Keratinocyte (primary cell): ENCODE data around the gene DNAJC18. TPM values are rescaled to one million over a fixed set of nuclear protein-coding genes. Genes with fewer than 3 reads are reported as not detected.

ENCODE experiments used
- DNase-seq: peaks from one replicate; pipeline ENCODE4 v3.0.0-alpha.2; 2011; ENCODE audit warnings: low read depth, missing footprints, low spot score
- FAIRE-seq: peaks from 2 replicates; lab custom pipeline; 2011; peaks lifted over from hg19 to GRCh38; lab: Jason Lieb, UNC
- H2AFZ ChIP-seq: 2 replicates; pipeline ENCODE4 v1.6.0; 2012; ENCODE audit warnings: low read length, control low read depth, inconsistent platforms; ENCODE audit not compliant: control insufficient read depth
- H3K27ac ChIP-seq: 2 replicates; pipeline ENCODE4 v1.5.1; 2011; ENCODE audit warnings: low read length; ENCODE audit not compliant: control insufficient read depth, insufficient read depth
- H3K27me3 ChIP-seq: 3 replicates; pipeline ENCODE4 v1.6.0; 2011; ENCODE audit warnings: low read length; ENCODE audit not compliant: control insufficient read depth, insufficient read depth; ENCODE audit errors: extremely low read depth
- H3K36me3 ChIP-seq, 2 experiments: 2 replicates in 1 of 2; 3 replicates in 1 of 2; pipeline ENCODE4 v1.5.1; 2011; ENCODE audit warnings: low read length in 2 of 2, mild to moderate bottlenecking in 1 of 2; ENCODE audit not compliant: control insufficient read depth in 2 of 2, insufficient read depth in 2 of 2; ENCODE audit errors: extremely low read depth in 1 of 2
- H3K4me1 ChIP-seq: 3 replicates; pipeline ENCODE4 v1.5.1; 2011; ENCODE audit warnings: low read length; ENCODE audit not compliant: control insufficient read depth, insufficient read depth; ENCODE audit errors: extremely low read depth
- H3K4me2 ChIP-seq: 3 replicates; pipeline ENCODE4 v1.6.0; 2011; ENCODE audit warnings: low read depth, low read length; ENCODE audit not compliant: control insufficient read depth, insufficient read depth; ENCODE audit errors: extremely low read depth
- H3K4me3 ChIP-seq, 3 experiments: fragments of 200-600 bp in 1 of 3; sonication (generic) in 1 of 3; 2 replicates in 2 of 3; 3 replicates in 1 of 3; pipeline ENCODE4 v1.5.1; 2011 to 2016; ENCODE audit warnings: low read length in 3 of 3, mild to moderate bottlenecking in 3 of 3, control low read depth in 2 of 3, inconsistent platforms in 1 of 3, low read depth in 1 of 3, mixed read lengths in 1 of 3, mixed run types in 1 of 3, moderate library complexity in 1 of 3; ENCODE audit not compliant: control insufficient read depth in 2 of 3, insufficient read depth in 2 of 3; ENCODE audit errors: extremely low read depth in 1 of 3
- H3K79me2 ChIP-seq: 2 replicates; pipeline ENCODE4 v1.6.0; 2012; ENCODE audit warnings: low read length; ENCODE audit not compliant: control insufficient read depth, insufficient read depth
- H3K9ac ChIP-seq: 3 replicates; pipeline ENCODE4 v1.6.0; 2011; ENCODE audit warnings: low read length; ENCODE audit not compliant: control insufficient read depth, insufficient read depth; ENCODE audit errors: extremely low read depth
- H3K9me1 ChIP-seq: 3 replicates; pipeline ENCODE4 v1.6.0; 2011; ENCODE audit warnings: low read length; ENCODE audit not compliant: control insufficient read depth, insufficient read depth; ENCODE audit errors: extremely low read depth
- H3K9me3 ChIP-seq: 2 replicates; pipeline ENCODE4 v1.5.1; 2012; ENCODE audit warnings: low read depth, low read length; ENCODE audit not compliant: control insufficient read depth
- H4K20me1 ChIP-seq: 3 replicates; pipeline ENCODE4 v1.6.0; 2011; ENCODE audit warnings: low read length; ENCODE audit not compliant: control insufficient read depth, insufficient read depth; ENCODE audit errors: extremely low read depth
- EZH2 ChIP-seq: IDR thresholded peaks from one replicate; pipeline ENCODE4 v1.6.1; 2012; ENCODE audit warnings: inconsistent platforms, mild to moderate bottlenecking, low read length, moderate library complexity
- dilution Hi-C: fragments of 300-500 bp; cut with MboI; formaldehyde crosslinking; loops from one replicate; pipeline ENCODE4 v1.7.0; 2020; ENCODE audit warnings: low sequenced_read_pairs; ENCODE audit not compliant: extremely low pct_ligation_motif_present
- polyA plus RNA-seq, 5 experiments: library from polyadenylated mRNA; depleted of rRNA in 3 of 5; stranded (reverse) in 3 of 5; stranded (forward) in 1 of 5; unstranded in 1 of 5; fragments of >200 nt; gene quantifications; 1 replicate in 1 of 5; 2 replicates in 3 of 5; 3 replicates in 1 of 5; pipeline versions ENCODE4 v1.2.1 to v1.2.3, GENCODE V29; 2011 to 2012; ENCODE audit warnings: missing spikeins in 2 of 5, low read depth in 1 of 5, low replicate concordance in 1 of 5
- TF ChIP-seq, protein P1 (sequence below), 3 experiments: IDR thresholded peaks in 1 of 3; conservative IDR thresholded peaks in 1 of 3; optimal IDR thresholded peaks in 1 of 3; 2 replicates in 2 of 3; 3 replicates in 1 of 3; pipeline versions ENCODE3 to v1.5.1; 2011; ENCODE audit warnings: low read length in 3 of 3, mild to moderate bottlenecking in 3 of 3, moderate library complexity in 2 of 3, control low read depth in 1 of 3, inconsistent platforms in 1 of 3; ENCODE audit not compliant: insufficient read depth in 2 of 3; ENCODE audit errors: extremely low read depth in 1 of 3

Gene DNAJC18
- polyA plus RNA-seq, 1 donor (not counting 4 experiments of a cell fraction or from before 2014, with no cell fraction given), result 6.6 TPM

DNA sequence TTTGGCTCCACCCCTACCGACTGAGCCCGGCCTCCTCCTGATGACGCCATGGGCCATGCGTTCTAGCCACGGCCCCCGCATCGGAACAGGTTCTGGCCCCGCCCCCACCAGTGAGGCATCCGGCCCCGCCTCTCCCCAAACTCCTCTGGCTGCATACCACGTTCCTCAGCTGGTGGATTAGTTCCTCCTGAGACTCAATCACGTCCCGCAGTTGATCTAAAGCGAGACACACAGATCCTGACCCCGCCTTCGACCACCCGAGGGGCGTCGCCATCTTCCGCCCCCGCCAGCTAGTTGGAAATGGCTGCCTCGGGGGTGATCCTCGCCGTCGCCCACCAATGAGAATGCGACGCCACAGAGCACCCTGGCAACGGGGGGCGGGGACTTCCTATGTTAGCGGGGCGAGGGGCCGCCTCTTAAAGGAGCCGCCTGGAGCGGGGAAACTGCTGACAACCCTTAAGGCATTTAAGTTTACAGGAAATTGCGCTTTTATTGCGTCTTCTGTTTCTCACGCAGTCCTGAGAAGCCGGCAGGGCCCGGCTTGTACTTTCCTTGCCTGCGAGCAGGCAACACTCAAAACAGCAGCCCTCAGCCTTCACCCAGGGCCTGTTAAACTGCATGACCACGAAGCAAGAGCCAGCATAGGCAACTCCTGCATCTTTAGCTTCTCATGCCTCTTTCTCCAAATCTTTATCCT, 35.4 kb downstream of the DNAJC18 start, which contains the start of gene SPATA24:
TSS of gene SPATA24 (minus strand) at position 303 of the 697 bp plus-strand sequence. CDS start at position 274, 29 bp downstream.
- H3K4me1 ChIP-seq, result peaks cover 14% of the 10 kb centered on the region
- peak within 1 kb of the TSS; percentile 91 for H3K9ac ChIP-seq
- no peaks in the 10 kb centered on the region for H3K9me3 ChIP-seq
- dilution Hi-C loops, result no loop called here
- peaks cover 0 to 1% of the 10 kb centered on the region in 2 experiments for H3K36me3 ChIP-seq
- peak within 1 kb of the TSS; percentile 98 for H3K4me2 ChIP-seq
- H4K20me1 ChIP-seq, result no peaks in the 10 kb centered on the region
- FAIRE-seq (peak; percentile 58), DNase-seq (peak; percentile 85)
- no peaks in the 10 kb centered on the region for H3K9me1 ChIP-seq
- no peaks in the 10 kb centered on the region for H3K27me3 ChIP-seq
- peak within 1 kb of the TSS; percentile 96 for H2AFZ ChIP-seq
- TF ChIP-seq, protein P1, sequence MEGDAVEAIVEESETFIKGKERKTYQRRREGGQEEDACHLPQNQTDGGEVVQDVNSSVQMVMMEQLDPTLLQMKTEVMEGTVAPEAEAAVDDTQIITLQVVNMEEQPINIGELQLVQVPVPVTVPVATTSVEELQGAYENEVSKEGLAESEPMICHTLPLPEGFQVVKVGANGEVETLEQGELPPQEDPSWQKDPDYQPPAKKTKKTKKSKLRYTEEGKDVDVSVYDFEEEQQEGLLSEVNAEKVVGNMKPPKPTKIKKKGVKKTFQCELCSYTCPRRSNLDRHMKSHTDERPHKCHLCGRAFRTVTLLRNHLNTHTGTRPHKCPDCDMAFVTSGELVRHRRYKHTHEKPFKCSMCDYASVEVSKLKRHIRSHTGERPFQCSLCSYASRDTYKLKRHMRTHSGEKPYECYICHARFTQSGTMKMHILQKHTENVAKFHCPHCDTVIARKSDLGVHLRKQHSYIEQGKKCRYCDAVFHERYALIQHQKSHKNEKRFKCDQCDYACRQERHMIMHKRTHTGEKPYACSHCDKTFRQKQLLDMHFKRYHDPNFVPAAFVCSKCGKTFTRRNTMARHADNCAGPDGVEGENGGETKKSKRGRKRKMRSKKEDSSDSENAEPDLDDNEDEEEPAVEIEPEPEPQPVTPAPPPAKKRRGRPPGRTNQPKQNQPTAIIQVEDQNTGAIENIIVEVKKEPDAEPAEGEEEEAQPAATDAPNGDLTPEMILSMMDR (optimal IDR thresholded peaks at IDR 0.05 in 1 of 3, IDR thresholded peaks at IDR 0.05 in 1 of 3, conservative IDR thresholded peaks at IDR 0.05 in 1 of 3; ENCODE audit: extremely low read depth in 1 of 3, insufficient read depth in 2 of 3, low read length in 3 of 3), result no peak
- TF ChIP-seq EZH2, result no peak
- H3K4me3 ChIP-seq, result peak within 1 kb of the TSS; percentile 59 to 86 (median 81)
- no peaks in the 10 kb centered on the region for H3K79me2 ChIP-seq
- H3K27ac ChIP-seq, result peak within 1 kb of the TSS; percentile 92

DNA sequence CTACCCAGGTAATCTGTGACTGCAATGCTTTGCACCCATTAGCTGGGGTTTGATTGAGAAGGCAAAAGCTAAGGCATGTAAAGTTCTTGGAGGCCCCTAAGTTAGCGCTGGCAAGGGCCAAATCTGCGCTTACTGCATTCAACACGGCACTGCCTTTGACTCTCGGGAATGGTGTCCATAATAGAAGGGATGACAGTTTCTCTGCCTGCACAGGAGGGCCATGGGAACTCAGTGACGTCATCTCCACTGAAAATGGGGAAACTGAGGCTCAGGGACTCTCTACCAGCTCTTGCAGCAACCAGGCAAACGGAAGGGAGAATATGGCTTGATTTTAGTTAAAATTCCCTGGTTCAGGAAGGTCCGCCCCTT, 35.9 kb downstream of the DNAJC18 start:
- Histone ChIP-seq H4K20me1 (no peaks in the 10 kb centered on the region), H3K4me2 (peak overlapping the region; percentile 98), H3K4me3 (peak overlapping the region; percentile 59 to 86 (median 81)), H3K27me3 (no peaks in the 10 kb centered on the region), H3K27ac (peak overlapping the region; percentile 92), H3K9me1 (no peaks in the 10 kb centered on the region), H3K79me2 (no peaks in the 10 kb centered on the region), H3K36me3 (peaks cover 0 to 1% of the 10 kb centered on the region in 2 experiments), H3K4me1 (peaks cover 14% of the 10 kb centered on the region), H3K9me3 (no peaks in the 10 kb centered on the region), H2AFZ (peak overlapping the region; percentile 81), H3K9ac (peak overlapping the region; percentile 91)
- dilution Hi-C loops, result no loop called here
- TF ChIP-seq, protein P1 (optimal IDR thresholded peaks at IDR 0.05 in 1 of 3, IDR thresholded peaks at IDR 0.05 in 1 of 3, conservative IDR thresholded peaks at IDR 0.05 in 1 of 3; ENCODE audit: extremely low read depth in 1 of 3, insufficient read depth in 2 of 3, low read length in 3 of 3), result no peak
- TF ChIP-seq EZH2, result no peak
- no peak for FAIRE-seq
- DNase-seq, result no peak
